Panc1 (cell line): Measurements from ENCODE around the gene ALKBH1.

Source experiments
- POLR2AphosphoS5 ChIP-seq: IDR thresholded peaks from 2 replicates; pipeline ENCODE4 v1.6.1; 2012; ENCODE audit warnings: mild to moderate bottlenecking, low read depth, low read length, moderate library complexity
- REST ChIP-seq, 2 experiments: IDR thresholded peaks; 2 replicates each; pipeline ENCODE4 v1.6.1; 2011 to 2012; ENCODE audit warnings: low read depth in 2 of 2, control low read depth in 1 of 2, low read length in 1 of 2, mild to moderate bottlenecking in 1 of 2, moderate library complexity in 1 of 2; ENCODE audit not compliant: insufficient read depth in 1 of 2
- TF ChIP-seq, protein P1 (sequence below): fragments of 450-650 bp; IDR thresholded peaks from 2 replicates; pipeline ENCODE4 v1.5.1; 2017; ENCODE audit warnings: mild to moderate bottlenecking

DNA sequence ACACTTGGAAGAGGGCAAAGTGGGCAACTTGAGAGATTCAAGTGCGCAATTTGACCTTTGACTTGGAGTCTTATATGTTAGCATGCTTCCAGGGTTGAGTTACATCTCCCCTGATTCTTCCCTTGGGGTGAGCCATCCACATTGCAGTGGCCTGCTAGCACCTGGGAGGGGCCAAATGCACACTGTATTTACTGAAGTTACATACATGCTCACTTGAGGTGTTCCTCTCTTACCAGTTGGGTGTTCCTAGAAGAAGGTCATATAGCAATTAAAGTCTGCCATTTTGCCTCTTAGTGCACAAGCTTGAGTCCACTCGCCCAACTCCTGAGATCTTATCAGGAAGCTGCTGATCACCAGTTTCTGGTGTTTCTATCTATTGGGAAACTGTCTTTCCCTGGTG is 77.7 kb downstream of the ALKBH1 start:
- TF ChIP-seq, protein P1, sequence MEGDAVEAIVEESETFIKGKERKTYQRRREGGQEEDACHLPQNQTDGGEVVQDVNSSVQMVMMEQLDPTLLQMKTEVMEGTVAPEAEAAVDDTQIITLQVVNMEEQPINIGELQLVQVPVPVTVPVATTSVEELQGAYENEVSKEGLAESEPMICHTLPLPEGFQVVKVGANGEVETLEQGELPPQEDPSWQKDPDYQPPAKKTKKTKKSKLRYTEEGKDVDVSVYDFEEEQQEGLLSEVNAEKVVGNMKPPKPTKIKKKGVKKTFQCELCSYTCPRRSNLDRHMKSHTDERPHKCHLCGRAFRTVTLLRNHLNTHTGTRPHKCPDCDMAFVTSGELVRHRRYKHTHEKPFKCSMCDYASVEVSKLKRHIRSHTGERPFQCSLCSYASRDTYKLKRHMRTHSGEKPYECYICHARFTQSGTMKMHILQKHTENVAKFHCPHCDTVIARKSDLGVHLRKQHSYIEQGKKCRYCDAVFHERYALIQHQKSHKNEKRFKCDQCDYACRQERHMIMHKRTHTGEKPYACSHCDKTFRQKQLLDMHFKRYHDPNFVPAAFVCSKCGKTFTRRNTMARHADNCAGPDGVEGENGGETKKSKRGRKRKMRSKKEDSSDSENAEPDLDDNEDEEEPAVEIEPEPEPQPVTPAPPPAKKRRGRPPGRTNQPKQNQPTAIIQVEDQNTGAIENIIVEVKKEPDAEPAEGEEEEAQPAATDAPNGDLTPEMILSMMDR, result no peak
- TF ChIP-seq POLR2AphosphoS5, result no peak
- no peak for TF ChIP-seq REST (IDR thresholded peaks at IDR 0.05; ENCODE audit: insufficient read depth in 1 of 2, low read depth in 2 of 2, low read length in 1 of 2)
